SIG-M5 (cell line): ENCODE data around the gene GPATCH4.
A peak's percentile ranks its signal among the peaks of the same experiment; 100 is the strongest.
"Not testable (repeated sequence)": the region's sequence is repeated elsewhere in the genome, so short reads cannot be mapped to it uniquely, and the experiment has no call there.

Experiments used
- DNase-seq: peaks from one replicate; lab custom pipeline; 2025; lab: John Stamatoyannopoulos, UW

Gene GPATCH4

DNA sequence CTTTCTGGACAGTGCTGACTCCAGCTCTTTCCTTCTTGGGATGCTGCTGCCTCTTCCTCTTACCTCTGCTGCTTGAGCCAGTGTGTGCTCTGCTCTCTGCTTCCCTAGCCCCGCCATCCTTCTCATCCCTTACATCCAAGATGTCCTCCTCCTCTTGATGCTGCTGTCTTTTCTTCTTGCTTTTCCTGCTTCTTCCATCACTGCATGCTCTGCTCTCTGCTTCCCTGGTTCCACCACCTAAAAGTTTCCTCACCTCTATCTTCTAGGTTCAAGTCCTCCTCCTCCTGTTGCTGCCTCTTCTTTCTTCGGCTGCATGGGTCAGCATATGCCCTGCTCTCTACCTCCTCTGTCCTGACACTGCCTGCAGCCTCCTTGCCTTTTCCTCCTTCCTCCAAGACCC, 6.3 kb downstream of the GPATCH4 start:
- DNase-seq, result no peak

DNA sequence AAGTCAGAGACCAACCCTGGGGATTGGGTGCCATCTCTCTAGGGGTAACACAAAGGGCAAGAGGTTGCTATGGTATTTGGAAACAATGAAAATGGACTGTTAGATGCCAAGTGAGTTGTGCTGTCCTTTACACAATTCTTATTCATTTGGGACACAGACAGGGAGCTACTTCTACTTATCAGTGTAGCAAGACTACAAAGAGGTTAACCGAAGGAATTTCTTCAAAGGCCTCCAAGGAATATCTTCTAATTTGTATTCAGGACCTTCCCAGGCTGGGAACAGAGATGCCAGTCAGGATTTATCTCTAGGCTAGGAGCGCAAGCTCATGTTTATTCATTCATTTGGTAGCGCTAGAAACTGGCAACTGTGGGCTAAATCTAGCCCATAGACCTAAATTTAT, 7.1 kb downstream of the GPATCH4 start:
- no peak for DNase-seq

DNA sequence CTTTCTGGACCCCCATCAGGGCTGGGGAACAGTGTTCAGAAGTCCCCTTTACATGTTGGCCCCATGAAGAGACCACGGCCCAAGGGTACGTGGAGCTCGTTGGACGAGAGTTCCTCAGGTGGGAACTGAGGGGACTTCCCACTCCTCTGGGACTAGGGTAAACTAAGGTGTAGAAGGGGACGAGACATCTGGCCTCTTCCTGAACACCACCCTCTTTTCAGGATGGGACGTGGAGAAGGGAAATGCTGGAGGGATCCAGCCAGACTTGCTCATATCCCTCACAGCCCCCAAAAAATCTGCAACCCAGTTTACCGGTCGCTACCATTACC, 7.7 kb downstream of the GPATCH4 start:
- DNase-seq, result no peak

- DNase-seq, result no peak
Observed at GRCh38 chr1:156592910-156593660, 8.2 kb downstream of the GPATCH4 start.

- no peak for DNase-seq
Observed at GRCh38 chr1:156592158-156592909, 8.9 kb downstream of the GPATCH4 start.

DNA sequence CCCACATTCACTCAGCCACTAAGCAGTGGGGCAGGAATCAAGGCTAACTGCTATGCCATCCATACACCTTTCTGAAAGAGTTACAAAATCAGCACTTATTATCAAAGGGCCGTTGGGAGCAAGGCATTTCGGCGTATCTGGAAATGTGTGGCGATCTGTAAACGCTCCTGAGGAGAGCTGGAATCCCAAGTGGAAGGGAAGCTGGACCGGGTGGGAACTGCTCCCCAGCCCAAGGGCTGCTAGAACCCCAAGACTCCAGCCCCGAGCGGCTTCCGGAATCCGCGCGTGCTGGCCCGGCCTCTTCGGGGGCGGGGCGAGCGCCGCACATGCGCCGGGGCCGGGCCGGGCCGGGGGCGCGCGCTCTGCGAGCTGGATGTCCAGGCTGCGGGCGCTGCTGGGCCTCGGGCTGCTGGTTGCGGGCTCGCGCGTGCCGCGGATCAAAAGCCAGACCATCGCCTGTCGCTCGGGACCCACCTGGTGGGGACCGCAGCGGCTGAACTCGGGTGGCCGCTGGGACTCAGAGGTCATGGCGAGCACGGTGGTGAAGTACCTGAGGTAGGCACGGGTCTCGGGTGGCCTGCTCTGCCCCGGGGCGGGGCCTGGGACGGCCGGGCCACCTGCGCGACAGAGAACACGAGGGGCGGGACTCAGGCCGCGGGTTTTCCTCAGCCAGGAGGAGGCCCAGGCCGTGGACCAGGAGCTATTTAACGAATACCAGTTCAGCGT, 9.7 kb downstream of the GPATCH4 start, which contains the start of gene NAXE:
Gene NAXE, plus strand, starts transcription at position 345 of the 726 bp plus-strand sequence. Its CDS starts 29 bp downstream, at position 374.
- DNase-seq, result no peak

DNA sequence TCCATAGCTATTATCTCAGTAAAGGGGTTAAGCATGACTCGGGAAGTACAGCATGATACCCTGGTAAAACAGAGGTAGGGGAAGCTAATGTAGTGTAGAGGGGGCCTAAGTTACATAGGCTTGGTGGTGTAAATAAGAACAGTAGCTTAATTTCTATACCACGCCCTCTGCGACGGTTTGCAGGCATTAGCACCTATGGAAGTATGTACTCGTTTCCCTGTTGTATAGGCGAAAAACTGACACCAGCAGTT, 10.2 kb downstream of the GPATCH4 start:
- no peak for DNase-seq

DNA sequence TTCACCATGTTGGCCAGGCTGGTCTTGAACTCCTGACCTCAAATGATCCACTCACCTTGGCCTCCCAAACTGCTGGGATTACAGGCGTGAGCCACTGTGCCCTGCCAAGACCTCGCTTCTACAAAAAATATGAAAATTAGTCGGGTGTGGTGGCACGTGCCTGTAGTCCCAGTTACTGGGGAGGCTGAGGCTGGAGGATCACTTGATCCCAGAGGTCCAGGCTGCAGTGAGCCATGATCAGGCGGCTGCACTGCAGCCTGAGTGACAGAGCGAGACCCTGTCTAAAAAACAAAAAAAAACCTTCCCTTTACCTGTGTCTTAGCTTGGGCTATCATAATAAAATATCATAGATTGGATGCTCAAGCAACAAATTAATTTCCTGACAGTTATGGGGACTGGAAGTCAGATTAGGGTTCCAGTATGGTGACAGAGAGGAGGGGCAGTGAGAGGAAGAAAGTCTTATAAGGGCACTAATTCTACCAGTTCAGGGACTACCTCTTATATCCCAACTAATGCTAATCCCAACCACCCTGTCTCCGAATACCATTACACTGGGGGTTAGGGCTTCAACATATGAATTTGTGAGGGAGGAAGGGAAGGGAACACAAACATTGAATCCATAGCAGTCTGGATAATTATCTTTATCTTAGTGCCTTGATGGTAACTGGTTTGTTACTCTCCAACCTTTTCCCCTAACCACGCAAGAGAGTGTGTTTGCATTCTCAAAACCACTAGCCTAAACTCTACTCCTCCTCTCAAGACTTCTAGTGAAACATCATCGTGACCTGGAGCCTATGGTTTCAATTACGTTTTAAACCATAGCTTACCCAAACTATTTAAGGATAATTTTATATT, 10.7 kb downstream of the GPATCH4 start:
- no peak for DNase-seq

- no peak for DNase-seq
Observed at GRCh38 chr1:156589546-156589945, 11.7 kb downstream of the GPATCH4 start.

- not testable (repeated sequence) for DNase-seq
Observed at GRCh38 chr1:156587927-156588326, 13.4 kb downstream of the GPATCH4 start.

- DNase-seq, result no peak
Observed at GRCh38 chr1:156586892-156587477, 14.3 kb downstream of the GPATCH4 start.

DNA sequence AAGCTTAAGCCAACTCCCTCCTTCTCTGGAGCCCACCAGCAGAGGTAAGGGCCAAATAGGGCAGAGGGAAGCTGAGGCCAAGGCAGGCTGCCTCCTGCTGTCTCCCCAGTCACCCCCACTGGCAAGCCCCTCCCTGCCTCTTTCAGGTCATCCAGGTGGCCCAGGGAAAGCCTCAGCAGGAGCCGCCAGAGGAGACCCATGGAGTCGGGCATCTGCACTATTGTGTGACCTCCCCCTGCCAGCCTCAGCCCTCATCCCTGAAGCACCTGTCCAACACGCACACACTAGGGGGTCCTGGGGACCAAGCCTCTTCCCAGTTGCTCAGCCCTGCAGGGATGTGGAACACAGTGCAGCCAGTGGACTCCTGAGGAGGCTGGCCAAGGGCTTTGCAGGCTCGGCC, 15.0 kb downstream of the GPATCH4 start:
- no peak for DNase-seq

DNA sequence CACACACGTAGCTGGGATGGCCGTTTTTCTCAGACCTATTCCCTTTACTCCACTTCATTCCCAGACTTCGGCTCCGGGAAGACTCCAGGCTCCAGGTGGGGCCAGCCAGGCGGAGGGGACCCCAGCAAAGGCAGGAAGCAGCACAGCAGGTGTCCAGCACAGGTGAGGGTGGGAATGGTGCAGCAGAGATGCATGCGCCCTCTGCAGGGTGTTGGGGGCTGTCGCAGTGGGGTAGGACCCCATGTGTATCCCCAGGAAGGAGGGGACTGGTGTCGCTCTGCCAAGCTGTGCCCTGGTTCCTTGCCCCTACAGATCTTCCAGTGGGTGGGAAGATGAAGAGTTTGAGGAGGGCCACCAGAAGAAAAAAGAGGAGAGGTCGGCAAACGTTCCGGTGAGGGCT, 16.5 kb downstream of the GPATCH4 start:
- no peak for DNase-seq

- peak; percentile 69 for DNase-seq
Observed at GRCh38 chr1:156583821-156584622, 17.3 kb downstream of the GPATCH4 start.

- no peak for DNase-seq
Observed at GRCh38 chr1:156582388-156583017, 18.8 kb downstream of the GPATCH4 start.

DNA sequence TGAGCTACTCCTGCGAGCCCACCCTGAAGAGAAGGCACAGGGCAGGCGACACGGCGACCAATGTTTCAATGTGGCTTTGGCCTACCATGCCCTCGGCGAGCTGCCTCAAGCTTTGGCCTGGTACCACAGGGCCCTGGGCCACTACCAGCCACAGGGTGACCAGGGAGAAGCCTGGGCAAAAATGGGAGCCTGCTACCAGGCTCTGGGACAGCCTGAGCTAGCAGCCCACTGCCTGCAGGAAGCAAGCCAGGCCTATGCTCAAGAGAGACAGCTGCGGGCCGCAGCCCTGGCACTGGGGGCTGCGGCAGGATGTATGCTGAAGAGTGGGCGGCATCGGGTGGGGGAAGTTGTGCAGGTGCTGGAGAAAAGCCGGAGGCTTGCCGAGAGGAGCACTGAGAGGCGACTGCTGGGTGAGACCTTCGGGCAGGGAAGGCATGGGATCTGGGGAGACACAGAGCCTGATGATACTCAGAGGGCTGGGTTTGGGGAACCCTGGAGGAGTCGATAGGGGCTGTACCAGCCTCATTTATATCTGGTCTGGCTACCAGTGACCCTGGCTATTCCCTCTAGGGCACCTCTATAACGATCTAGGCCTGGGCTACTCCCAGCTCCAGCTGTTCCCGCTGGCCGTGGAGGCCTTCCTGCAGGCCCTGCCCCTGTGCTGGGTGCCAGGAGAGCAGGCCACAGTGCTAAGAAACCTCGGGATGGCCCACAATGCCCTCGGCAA, 19.5 kb downstream of the GPATCH4 start:
- no peak for DNase-seq

- DNase-seq, result no peak
Observed at GRCh38 chr1:156579472-156579871, 21.8 kb downstream of the GPATCH4 start, which contains the start of gene TTC24. Gene TTC24, plus strand, starts transcription at chr1:156579723. Its CDS starts 1,642 bp downstream, at chr1:156581365.

- no peak for DNase-seq
Observed at GRCh38 chr1:156578055-156578454, 23.2 kb downstream of the GPATCH4 start.

- no peak for DNase-seq
Observed at GRCh38 chr1:156577550-156577949, 23.7 kb downstream of the GPATCH4 start.
